ENCODE data around the gene TUBGCP6. TPM values are rescaled to one million over a fixed set of nuclear protein-coding genes. Genes with fewer than 3 reads are reported as not detected.
A peak's percentile ranks its signal among the peaks of the same experiment; 100 is the strongest.

Gene TUBGCP6
- total and polyA plus RNA-seq, 11 donors, result 11.6 to 28.8 (median 17.7) TPM

DNA sequence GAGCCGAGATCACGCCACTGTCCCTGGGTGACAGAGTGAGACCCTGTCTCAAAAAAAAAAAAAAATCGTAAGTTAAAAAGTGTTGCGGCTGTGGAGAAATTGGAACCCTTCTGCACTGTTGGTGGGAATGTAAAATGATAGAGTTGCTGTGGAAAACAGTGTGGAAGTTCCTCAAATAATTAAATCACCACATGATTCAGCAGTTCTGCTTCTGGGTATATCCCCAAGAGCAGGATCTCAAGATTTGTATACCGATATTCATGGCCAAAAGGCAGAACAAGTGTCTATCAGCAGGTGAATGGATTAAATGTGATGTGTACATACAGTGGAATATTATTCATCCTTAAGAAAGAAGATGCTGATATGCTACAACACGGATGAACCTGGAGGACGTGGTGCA is 40.3 kb downstream of the TUBGCP6 start:
- DNase-seq (no peak), ATAC-seq (no peak)
- WGBS, 4 donors, result 91 to 95% (median 93%) methylated on average over 7 of the region's 7 CpGs
- Histone ChIP-seq H3K27me3 (no peaks in the 10 kb centered on the region), H3K4me1 (peaks cover 0 to 69% (median 38%) of the 10 kb centered on the region in 12 donors), H3K36me3 (peaks cover 0 to 48% (median 37%) of the 10 kb centered on the region in 9 donors), H3K4me3 (no peak overlapping the region), H3K9me3 (no peaks in the 10 kb centered on the region), H3K27ac (peak overlapping the region in 1 of 12 donors; percentile 63)
- TF ChIP-seq, protein P1, sequence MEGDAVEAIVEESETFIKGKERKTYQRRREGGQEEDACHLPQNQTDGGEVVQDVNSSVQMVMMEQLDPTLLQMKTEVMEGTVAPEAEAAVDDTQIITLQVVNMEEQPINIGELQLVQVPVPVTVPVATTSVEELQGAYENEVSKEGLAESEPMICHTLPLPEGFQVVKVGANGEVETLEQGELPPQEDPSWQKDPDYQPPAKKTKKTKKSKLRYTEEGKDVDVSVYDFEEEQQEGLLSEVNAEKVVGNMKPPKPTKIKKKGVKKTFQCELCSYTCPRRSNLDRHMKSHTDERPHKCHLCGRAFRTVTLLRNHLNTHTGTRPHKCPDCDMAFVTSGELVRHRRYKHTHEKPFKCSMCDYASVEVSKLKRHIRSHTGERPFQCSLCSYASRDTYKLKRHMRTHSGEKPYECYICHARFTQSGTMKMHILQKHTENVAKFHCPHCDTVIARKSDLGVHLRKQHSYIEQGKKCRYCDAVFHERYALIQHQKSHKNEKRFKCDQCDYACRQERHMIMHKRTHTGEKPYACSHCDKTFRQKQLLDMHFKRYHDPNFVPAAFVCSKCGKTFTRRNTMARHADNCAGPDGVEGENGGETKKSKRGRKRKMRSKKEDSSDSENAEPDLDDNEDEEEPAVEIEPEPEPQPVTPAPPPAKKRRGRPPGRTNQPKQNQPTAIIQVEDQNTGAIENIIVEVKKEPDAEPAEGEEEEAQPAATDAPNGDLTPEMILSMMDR (IDR thresholded peaks at IDR 0.05), result no peak
- no peak for TF ChIP-seq POLR2A (IDR thresholded peaks at IDR 0.05)
- intact Hi-C loops (cut with DNase I), result no loop called here

DNA sequence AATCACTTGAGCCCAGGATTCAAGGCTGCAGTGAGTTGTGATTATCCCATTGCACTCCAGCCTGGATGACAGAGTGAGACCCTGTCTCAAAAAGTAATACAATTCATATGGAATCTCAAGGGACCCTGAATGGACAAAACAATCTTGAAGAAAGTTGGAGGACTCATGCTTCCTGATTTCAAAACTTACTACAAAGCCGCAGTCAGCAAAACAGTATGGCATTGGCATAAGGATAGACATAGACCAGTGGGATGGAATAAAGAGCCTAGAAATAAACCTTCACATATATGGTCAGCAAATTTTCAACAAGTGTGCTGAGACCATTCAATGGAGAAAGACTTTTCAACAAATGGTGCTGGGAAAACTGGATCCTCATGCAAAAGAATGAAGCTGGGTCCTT is 41.5 kb downstream of the TUBGCP6 start:
- peaks cover 0 to 38% (median 32%) of the 10 kb centered on the region in 9 donors for H3K36me3 ChIP-seq
- ATAC-seq (no peak), DNase-seq (no peak)
- WGBS, 4 donors, result 93 to 98% (median 97%) methylated on average over 1 of the region's 1 CpG
- peaks cover 0 to 74% (median 40%) of the 10 kb centered on the region in 12 donors for H3K4me1 ChIP-seq
- H3K4me3 ChIP-seq, result no peak overlapping the region
- H3K27me3 ChIP-seq, result no peaks in the 10 kb centered on the region
- no peak overlapping the region for H3K27ac ChIP-seq
- no peaks in the 10 kb centered on the region for H3K9me3 ChIP-seq
- no peak for TF ChIP-seq POLR2A (IDR thresholded peaks at IDR 0.05)
- TF ChIP-seq, protein P1 (IDR thresholded peaks at IDR 0.05), result no peak
- intact Hi-C loops (cut with DNase I), result no loop called here

DNA sequence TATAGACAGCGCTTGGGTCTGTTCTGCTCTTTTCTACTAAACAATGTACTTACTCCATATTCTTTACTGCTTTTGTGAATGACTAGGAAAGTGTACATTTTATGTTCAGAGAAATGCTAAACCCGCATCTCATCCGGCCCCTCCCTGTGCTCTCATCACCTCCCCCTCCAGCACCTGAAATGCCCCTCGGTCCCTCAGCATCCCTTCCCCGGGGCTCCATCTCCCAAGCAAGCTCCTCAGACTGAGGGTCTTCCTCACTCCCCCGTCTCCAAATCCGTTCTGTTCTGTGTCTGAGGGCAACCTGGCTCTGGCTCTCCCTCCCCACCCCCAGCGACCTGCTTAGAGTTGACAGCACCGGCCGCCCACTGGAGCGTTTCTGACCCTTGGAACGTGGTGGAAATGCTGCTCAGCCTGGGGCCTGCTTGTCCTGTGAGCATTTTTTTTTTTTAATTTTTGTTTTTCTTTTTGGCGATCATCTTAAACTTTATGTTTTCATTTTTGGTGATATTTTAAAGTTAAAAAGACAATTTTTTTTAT is 42.6 kb downstream of the TUBGCP6 start:
- Histone ChIP-seq H3K36me3 (peaks cover 0 to 38% (median 29%) of the 10 kb centered on the region in 9 donors), H3K4me3 (peak overlapping the region; percentile 57 to 99 (median 82)), H3K27ac (peak overlapping the region in 4 of 12 donors; percentile 67 to 91 (median 83)), H3K4me1 (peaks cover 0 to 68% (median 34%) of the 10 kb centered on the region in 12 donors), H3K9me3 (no peaks in the 10 kb centered on the region), H3K27me3 (no peaks in the 10 kb centered on the region)
- ATAC-seq (no peak), DNase-seq (peak in 1 of 5 donors; percentile 18)
- intact Hi-C loops (cut with DNase I), result no loop called here
- 65 to 75% (median 68%) methylated on average over 13 of the region's 13 CpGs for WGBS, 4 donors
- TF ChIP-seq, protein P1 (IDR thresholded peaks at IDR 0.05), result no peak
- TF ChIP-seq POLR2A (IDR thresholded peaks at IDR 0.05), result no peak

DNA sequence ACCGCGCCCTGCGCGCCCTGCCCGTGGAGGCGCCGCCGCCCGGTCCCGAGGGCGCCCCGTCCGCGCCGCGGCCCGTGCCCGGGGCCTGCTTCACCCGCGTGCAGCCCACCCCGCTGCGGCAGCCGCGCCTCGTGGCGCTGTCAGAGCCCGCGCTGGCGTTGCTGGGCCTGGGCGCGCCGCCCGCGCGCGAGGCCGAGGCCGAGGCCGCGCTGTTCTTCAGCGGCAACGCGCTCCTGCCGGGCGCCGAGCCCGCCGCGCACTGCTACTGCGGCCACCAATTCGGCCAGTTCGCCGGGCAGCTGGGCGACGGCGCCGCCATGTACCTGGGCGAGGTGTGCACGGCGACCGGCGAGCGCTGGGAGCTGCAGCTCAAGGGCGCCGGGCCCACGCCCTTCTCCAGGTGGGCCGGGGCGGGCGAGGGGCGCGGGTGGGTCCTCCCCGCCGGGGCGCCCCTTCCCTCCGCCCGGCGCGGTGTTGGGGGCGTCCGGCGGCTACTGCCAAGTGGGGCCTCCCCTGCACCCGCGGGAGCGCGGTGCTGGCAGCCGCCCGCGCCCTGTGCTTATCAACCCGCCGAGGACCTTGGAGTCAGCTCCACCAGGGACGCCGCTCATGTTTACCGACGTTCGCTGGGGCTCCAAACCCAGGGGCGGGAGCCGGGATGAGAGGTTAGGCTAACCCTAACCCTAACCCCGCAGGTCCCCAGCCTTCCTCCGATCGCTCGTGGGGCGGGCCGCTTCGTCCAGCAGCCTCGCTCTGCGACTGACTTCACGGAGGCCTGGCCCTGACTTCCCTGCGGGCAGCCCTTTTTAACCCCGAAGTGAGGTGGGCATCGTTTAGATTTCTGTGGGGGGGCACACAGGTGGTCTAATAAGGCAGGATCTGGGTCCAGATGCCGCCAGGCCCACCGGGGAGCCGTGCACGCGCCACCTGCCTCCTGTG is 43.4 kb downstream of the TUBGCP6 start:
- no peak for TF ChIP-seq POLR2A (IDR thresholded peaks at IDR 0.05)
- TF ChIP-seq, protein P1 (IDR thresholded peaks at IDR 0.05), result no peak
- DNase-seq (peak in 1 of 5 donors; percentile 43), ATAC-seq (peak in 2 of 4 donors; percentile 8 to 11)
- Histone ChIP-seq H3K4me3 (peak overlapping the region; percentile 57 to 99 (median 82)), H3K9me3 (no peaks in the 10 kb centered on the region), H3K27me3 (no peaks in the 10 kb centered on the region), H3K4me1 (peaks cover 0 to 60% (median 29%) of the 10 kb centered on the region in 12 donors), H3K36me3 (peaks cover 0 to 38% (median 23%) of the 10 kb centered on the region in 9 donors), H3K27ac (peak overlapping the region; percentile 50 to 91 (median 80))
- WGBS, 4 donors, result 2 to 31% (median 4%) methylated on average over 8 to 115 of the region's 115 CpGs
- intact Hi-C loops (cut with DNase I), result no loop called here

Data from heart left ventricle (tissue), 16 donors.